Activated CD4-positive, alpha-beta memory T cell treated with anti-CD3 and anti-CD28 coated beads for 36 hours (primary cell): ENCODE measurements around the gene DPP9. TPM values are rescaled to one million over a fixed set of nuclear protein-coding genes. Genes with fewer than 3 reads are reported as not detected.

Experiments
- CTCF ChIA-PET: fragments of 350-600 bp; sonication (Branson Sonifier 250); formaldehyde crosslinking; loops from one replicate; lab custom pipeline; 2021; ENCODE audit warnings: antibody characterized with exemption, inconsistent platforms; lab: Charles Lee
- POLR2A ChIA-PET: fragments of 350-600 bp; sonication (Branson Sonifier 250); formaldehyde crosslinking; loops from one replicate; lab custom pipeline; 2021; ENCODE audit warnings: antibody characterized with exemption; lab: Charles Lee
- DNase-seq: peaks from one replicate; pipeline ENCODE4 v3.0.0-alpha.2; 2020
- H3K27ac Mint-ChIP-seq: one replicate; pipeline ENCODE4 v1.8.0; 2021; ENCODE audit warnings: mixed read lengths
- H3K27me3 Mint-ChIP-seq: one replicate; pipeline ENCODE4 v1.8.0; 2021; ENCODE audit warnings: mixed read lengths
- H3K36me3 Mint-ChIP-seq: one replicate; pipeline ENCODE4 v1.8.0; 2021; ENCODE audit warnings: mixed read lengths
- H3K4me1 Mint-ChIP-seq: one replicate; pipeline ENCODE4 v1.8.0; 2021; ENCODE audit warnings: low read depth, mixed read lengths
- H3K4me3 Mint-ChIP-seq: one replicate; pipeline ENCODE4 v1.8.0; 2021; ENCODE audit warnings: mild to moderate bottlenecking, mixed read lengths
- H3K9me3 Mint-ChIP-seq: one replicate; pipeline ENCODE4 v1.8.0; 2021; ENCODE audit warnings: mixed read lengths
- intact Hi-C: fragments of 100-400 bp; cut with micrococcal nuclease; formaldehyde crosslinking; loops from one replicate; pipeline ENCODE4 v1.15.1; 2023
- total RNA-seq, 2 experiments: library from RNA; stranded (reverse); gene quantifications; one replicate each; pipeline ENCODE4 v1.2.3, GENCODE V29; 2021

Gene DPP9
- total RNA-seq, 2 experiments from 2014 or later: 54.8 to 57.5 TPM

GRCh38 chr19:4704317-4704673, 19.3 kb downstream of the DPP9 start:
- H3K36me3 Mint-ChIP-seq: peaks cover 16% of the 10 kb centered on the region

GRCh38 chr19:4703671-4704316, 19.8 kb downstream of the DPP9 start:
- DNase-seq: no peak
- CTCF ChIA-PET: interaction anchor here (0.6 kb wide), 1 partner anchor 19 kb away, joined by 3 read pairs; no protein-coding TSS in a partner anchor
- intact Hi-C loops: no loop called here
- Mint-ChIP-seq H3K4me3 (no peak overlapping the region), H3K9me3 (no peaks in the 10 kb centered on the region), H3K36me3 (peaks cover 14% of the 10 kb centered on the region), H3K27me3 (no peaks in the 10 kb centered on the region), H3K4me1 (no peaks in the 10 kb centered on the region), H3K27ac (no peak overlapping the region)
- POLR2A ChIA-PET: interaction anchor here (0.6 kb wide), 1 partner anchor 35 kb away, joined by 3 read pairs; no protein-coding TSS in a partner anchor

More at GRCh38 chr19:4704317-4704673, 19.3 kb downstream of the DPP9 start:
- CTCF ChIA-PET: interaction anchor here (1.2 kb wide), 1 partner anchor 13 kb away, joined by 3 read pairs; no protein-coding TSS in a partner anchor
- no peak overlapping the region for H3K4me3 Mint-ChIP-seq
- no peak overlapping the region for H3K27ac Mint-ChIP-seq
- DNase-seq: no peak
- H3K27me3 Mint-ChIP-seq: no peaks in the 10 kb centered on the region
- peaks cover 2% of the 10 kb centered on the region for H3K4me1 Mint-ChIP-seq
- intact Hi-C loops: no loop called here
- no peaks in the 10 kb centered on the region for H3K9me3 Mint-ChIP-seq
- POLR2A ChIA-PET: interaction anchor here (0.6 kb wide), 1 partner anchor 36 kb away, joined by 3 read pairs; no protein-coding TSS in a partner anchor

GRCh38 chr19:4702764-4703163, 20.9 kb downstream of the DPP9 start:
- no peaks in the 10 kb centered on the region for H3K27me3 Mint-ChIP-seq

GRCh38 chr19:4701557-4701956, 22.1 kb downstream of the DPP9 start:
- Mint-ChIP-seq H3K36me3 (peaks cover 17% of the 10 kb centered on the region), H3K9me3 (no peaks in the 10 kb centered on the region), H3K4me3 (no peak overlapping the region), H3K27me3 (no peaks in the 10 kb centered on the region), H3K27ac (no peak overlapping the region), H3K4me1 (no peaks in the 10 kb centered on the region)
- intact Hi-C loops: no loop called here
- DNase-seq: no peak
- POLR2A ChIA-PET: no interaction called here
- CTCF ChIA-PET: no interaction called here

More at GRCh38 chr19:4702764-4703163, 20.9 kb downstream of the DPP9 start:
- no peak for DNase-seq
- no peaks in the 10 kb centered on the region for H3K9me3 Mint-ChIP-seq
- no peak overlapping the region for H3K27ac Mint-ChIP-seq
- POLR2A ChIA-PET: no interaction called here
- no peaks in the 10 kb centered on the region for H3K4me1 Mint-ChIP-seq
- H3K4me3 Mint-ChIP-seq: no peak overlapping the region
- H3K36me3 Mint-ChIP-seq: peaks cover 14% of the 10 kb centered on the region
- intact Hi-C loops: no loop called here
- CTCF ChIA-PET: no interaction called here

GRCh38 chr19:4700693-4700970, 23.0 kb downstream of the DPP9 start:
- no peak overlapping the region for H3K4me3 Mint-ChIP-seq
- H3K36me3 Mint-ChIP-seq: peaks cover 19% of the 10 kb centered on the region
- POLR2A ChIA-PET: no interaction called here
- no peaks in the 10 kb centered on the region for H3K4me1 Mint-ChIP-seq
- DNase-seq: no peak
- CTCF ChIA-PET: interaction anchor here (1.0 kb wide), 1 partner anchor 24 kb away, joined by 3 read pairs; no protein-coding TSS in a partner anchor
- intact Hi-C loops: no loop called here
- no peak overlapping the region for H3K27ac Mint-ChIP-seq
- H3K9me3 Mint-ChIP-seq: no peaks in the 10 kb centered on the region
- no peaks in the 10 kb centered on the region for H3K27me3 Mint-ChIP-seq

- H3K9me3 Mint-ChIP-seq: no peaks in the 10 kb centered on the region
- POLR2A ChIA-PET: no interaction called here
- no peak overlapping the region for H3K4me3 Mint-ChIP-seq
- no peak for DNase-seq
- H3K36me3 Mint-ChIP-seq: peaks cover 23% of the 10 kb centered on the region
- no peaks in the 10 kb centered on the region for H3K27me3 Mint-ChIP-seq
- intact Hi-C loops: no loop called here
- H3K4me1 Mint-ChIP-seq: no peaks in the 10 kb centered on the region
- CTCF ChIA-PET: interaction anchor here (1.0 kb wide), 1 partner anchor 23 kb away, joined by 3 read pairs; no protein-coding TSS in a partner anchor
- no peak overlapping the region for H3K27ac Mint-ChIP-seq
These were observed 23.6 kb downstream of the DPP9 start for GRCh38 chr19:4699826-4700692.

- Mint-ChIP-seq H3K36me3 (peaks cover 29% of the 10 kb centered on the region), H3K4me1 (no peaks in the 10 kb centered on the region), H3K9me3 (no peaks in the 10 kb centered on the region), H3K27me3 (no peaks in the 10 kb centered on the region), H3K27ac (no peak overlapping the region), H3K4me3 (no peak overlapping the region)
- no peak for DNase-seq
- CTCF ChIA-PET: no interaction called here
- POLR2A ChIA-PET: no interaction called here
- intact Hi-C loops: no loop called here
These were observed 26.3 kb downstream of the DPP9 start for GRCh38 chr19:4697304-4697703.

GRCh38 chr19:4695224-4695731, 28.4 kb downstream of the DPP9 start:
- Mint-ChIP-seq H3K27ac (no peak overlapping the region), H3K36me3 (peaks cover 32% of the 10 kb centered on the region), H3K27me3 (no peaks in the 10 kb centered on the region), H3K4me3 (no peak overlapping the region), H3K4me1 (no peaks in the 10 kb centered on the region), H3K9me3 (no peaks in the 10 kb centered on the region)
- no peak for DNase-seq
- ChIA-PET CTCF (no interaction called here), POLR2A (no interaction called here)
- intact Hi-C loops: no loop called here

- no peak overlapping the region for H3K27ac Mint-ChIP-seq
- no peak for DNase-seq
- intact Hi-C loops: no loop called here
- no peaks in the 10 kb centered on the region for H3K27me3 Mint-ChIP-seq
- CTCF ChIA-PET: no interaction called here
- no peak overlapping the region for H3K4me3 Mint-ChIP-seq
- no peaks in the 10 kb centered on the region for H3K4me1 Mint-ChIP-seq
- POLR2A ChIA-PET: no interaction called here
- peaks cover 33% of the 10 kb centered on the region for H3K36me3 Mint-ChIP-seq
- H3K9me3 Mint-ChIP-seq: no peaks in the 10 kb centered on the region
These were observed 29.2 kb downstream of the DPP9 start for GRCh38 chr19:4694211-4694987.

- Mint-ChIP-seq H3K27ac (no peak overlapping the region), H3K4me3 (no peak overlapping the region), H3K36me3 (peaks cover 31% of the 10 kb centered on the region), H3K9me3 (no peaks in the 10 kb centered on the region), H3K27me3 (no peaks in the 10 kb centered on the region), H3K4me1 (no peaks in the 10 kb centered on the region)
- ChIA-PET CTCF (no interaction called here), POLR2A (no interaction called here)
- intact Hi-C loops: no loop called here
- no peak for DNase-seq
These were observed 30.0 kb downstream of the DPP9 start for GRCh38 chr19:4693471-4694121.

- Mint-ChIP-seq H3K9me3 (no peaks in the 10 kb centered on the region), H3K36me3 (peaks cover 31% of the 10 kb centered on the region), H3K4me1 (no peaks in the 10 kb centered on the region), H3K4me3 (no peak overlapping the region), H3K27me3 (no peaks in the 10 kb centered on the region), H3K27ac (no peak overlapping the region)
- no peak for DNase-seq
- ChIA-PET CTCF (no interaction called here), POLR2A (no interaction called here)
- intact Hi-C loops: no loop called here
These were observed 30.6 kb downstream of the DPP9 start for GRCh38 chr19:4693078-4693350.
